HG03095 (cell line): ENCODE measurements around the gene CDT1.

Experiments
- ATAC-seq: cut with Tn5 transposase; IDR thresholded peaks from one replicate; pipeline ENCODE4 v1.9.1; 2021; ENCODE audit warnings: moderate library complexity; ENCODE audit not compliant: unreplicated experiment

The CDT1 gene

DNA sequence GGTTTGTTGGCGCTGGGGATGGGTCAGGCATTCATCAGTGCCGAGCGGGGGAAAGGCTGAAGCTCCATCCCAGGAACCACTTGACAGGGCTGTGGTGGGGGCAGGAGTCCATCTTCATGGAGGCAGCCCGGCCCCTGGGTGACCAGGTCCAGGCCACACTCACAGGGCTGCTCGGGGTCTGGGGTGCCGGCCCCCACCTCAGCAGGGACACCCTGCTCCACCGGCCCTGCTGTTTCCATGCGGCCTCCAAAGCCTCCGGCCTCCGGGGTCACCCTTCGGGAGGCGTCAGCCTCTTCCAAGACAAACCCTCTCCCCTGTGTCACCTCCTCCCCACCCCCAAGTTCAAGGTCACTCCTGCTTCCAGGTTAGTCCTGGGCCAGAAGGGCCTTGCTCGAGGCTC, 31.1 kb downstream of the CDT1 start:
- no peak for ATAC-seq

DNA sequence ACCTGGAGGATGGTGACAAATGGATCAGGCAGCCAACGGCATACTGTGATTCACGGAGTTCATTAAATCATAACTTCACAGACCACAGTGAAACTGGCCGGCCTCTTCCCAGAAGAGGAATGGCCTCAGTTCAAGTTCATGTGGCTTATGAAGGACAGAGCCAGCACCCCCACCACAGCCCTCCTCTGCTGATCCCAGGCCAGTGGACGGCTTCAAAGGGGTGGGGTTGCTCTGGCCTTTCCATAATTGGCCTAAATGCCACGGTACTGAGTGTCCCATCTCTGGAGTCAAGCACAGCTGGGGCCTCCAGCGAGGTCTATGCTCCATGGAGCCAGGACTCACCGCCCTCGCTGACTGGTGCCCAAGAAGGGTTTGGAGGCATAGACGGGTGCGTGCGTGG, 31.8 kb downstream of the CDT1 start:
- no peak for ATAC-seq

DNA sequence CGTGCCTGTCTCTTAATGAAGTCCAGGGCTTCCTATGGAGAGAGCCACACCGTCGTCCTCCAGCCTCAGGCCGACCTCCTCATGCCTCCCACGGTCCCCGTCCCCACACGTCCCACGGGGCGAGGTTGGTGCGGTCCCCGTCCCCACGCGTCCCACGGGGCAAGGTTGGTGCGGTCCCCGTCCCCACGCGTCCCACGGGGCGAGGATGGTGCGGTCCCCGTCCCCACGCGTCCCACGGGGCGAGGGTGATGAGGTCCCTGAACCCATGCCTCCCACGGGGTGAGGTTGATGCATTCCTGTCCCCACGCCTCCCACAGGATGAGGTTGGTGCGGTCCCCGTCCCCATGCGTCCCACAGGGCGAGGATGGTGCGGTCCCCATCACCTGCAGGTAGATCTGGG, 32.2 kb downstream of the CDT1 start:
- no peak for ATAC-seq

DNA sequence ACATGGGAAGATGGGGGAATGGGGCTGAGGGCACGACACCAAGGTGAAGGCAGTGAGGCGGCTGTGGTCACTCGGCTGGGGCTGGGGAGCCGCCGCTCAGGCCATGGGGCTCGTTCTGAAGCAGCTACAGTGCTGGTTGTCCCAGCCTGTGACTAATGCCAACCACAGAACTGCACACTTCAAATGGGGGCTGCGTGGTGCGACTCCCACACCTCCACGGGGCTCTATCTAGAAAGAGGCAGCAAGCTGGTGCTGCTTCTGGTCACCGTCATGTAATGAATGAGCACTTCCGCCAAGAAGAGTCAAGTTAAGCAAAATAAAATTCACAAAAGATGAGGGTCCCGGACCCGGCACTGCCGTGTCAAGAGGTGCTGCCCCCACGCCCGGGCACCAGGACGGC, 33.2 kb downstream of the CDT1 start:
- no peak for ATAC-seq

DNA sequence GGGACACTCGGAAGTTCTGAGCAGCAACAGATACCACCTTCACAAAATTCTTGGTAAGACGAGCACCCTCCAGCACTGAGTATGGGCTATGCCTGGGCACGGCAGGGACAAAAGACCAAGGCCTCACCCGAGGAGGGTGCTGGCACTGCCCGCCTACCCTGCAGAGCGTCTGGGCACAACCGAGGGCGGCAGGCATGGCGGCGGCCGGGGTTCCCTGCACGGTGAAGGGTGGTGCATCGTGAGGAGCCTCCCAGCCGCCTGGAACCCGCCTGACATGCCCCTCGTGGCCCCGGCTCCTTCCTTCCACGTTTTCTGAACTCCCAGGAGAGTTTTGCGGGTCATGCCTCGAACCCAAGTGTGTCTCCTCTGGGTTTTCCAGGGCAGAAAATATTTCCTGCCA, 34.2 kb downstream of the CDT1 start:
- no peak for ATAC-seq

DNA sequence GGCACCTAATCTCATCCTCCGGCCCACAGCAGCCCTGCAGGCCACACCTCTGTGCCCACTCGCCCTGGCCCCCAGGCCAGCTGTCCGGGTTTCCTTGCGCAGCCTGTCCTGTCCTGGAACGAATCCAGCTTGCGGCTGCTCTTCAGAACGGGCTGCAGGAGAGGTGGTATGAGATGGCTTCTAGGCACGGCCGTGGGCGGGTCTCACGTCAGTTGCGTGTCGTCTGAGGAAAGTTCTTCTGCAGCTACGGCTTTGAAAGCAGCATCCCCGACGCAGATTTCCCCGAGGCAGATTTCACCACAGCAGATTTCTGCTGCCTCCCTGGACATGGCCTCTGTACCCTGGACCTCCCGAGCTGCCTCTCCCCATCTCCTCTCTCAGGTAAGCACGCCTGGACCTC, 35.0 kb downstream of the CDT1 start:
- ATAC-seq: no peak

DNA sequence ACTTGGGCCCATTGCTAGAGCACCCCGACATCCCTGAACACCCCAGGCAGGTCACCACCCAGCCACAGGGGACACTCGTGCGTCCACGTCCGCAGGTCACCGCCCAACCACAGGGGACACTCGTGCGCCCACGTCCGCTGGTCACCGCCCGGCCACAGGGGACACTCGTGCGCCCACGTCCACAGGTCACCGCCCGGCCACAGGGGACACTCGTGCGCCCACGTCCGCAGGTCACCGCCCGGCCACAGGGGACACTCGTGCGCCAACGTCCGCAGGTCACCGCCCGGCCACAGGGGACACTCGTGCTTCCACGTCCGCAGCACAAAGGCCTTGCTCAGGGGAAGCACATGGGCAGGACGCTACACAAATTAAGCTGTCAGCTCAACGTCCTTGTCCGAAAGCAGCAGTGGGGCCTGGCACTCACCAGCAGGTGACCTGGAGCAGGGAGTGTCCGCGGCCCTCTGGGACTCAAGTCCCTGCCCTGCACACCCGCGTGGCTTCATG, 35.5 kb downstream of the CDT1 start:
- no peak for ATAC-seq

DNA sequence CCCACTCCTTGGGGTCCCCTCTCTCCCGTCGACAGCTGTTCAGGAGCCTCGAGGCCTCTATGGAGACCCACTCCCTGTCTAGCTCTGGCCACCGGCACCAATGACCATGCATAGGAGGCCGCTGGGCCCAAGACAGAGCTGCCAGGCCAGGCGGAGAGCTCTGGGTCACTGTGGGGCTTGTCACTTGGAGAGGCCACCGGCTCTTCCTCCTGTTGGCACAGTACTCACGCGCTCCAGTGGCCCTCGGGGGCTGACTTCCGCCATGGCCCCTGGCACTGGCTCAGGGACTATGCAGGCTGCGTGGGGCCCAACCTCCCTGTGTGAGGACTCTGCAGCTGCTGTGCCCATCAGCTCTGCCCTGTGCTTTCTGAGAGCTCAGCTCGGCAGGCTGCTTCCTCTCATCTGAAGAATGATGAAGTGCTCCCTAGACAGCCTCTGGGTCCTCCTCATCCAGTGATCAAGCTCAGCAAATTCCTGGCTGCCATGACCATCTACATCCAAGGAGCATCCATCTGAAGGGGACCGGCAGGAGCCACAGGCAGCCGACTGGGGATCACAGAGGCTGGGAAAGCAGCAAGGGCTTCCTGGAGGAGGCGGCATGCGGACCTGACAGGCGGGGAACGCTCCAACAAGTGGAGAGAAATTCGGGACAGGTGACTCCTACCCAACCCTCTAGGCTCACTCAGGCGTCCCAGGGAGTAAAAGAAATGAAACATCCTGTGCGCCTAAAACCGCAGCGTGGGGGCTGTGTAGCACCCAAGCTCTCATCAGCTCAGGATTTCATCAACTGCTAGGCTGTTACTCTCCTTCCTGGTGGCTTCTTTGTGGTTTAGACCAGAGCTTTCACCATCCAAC, 36.4 kb downstream of the CDT1 start:
- no peak for ATAC-seq

DNA sequence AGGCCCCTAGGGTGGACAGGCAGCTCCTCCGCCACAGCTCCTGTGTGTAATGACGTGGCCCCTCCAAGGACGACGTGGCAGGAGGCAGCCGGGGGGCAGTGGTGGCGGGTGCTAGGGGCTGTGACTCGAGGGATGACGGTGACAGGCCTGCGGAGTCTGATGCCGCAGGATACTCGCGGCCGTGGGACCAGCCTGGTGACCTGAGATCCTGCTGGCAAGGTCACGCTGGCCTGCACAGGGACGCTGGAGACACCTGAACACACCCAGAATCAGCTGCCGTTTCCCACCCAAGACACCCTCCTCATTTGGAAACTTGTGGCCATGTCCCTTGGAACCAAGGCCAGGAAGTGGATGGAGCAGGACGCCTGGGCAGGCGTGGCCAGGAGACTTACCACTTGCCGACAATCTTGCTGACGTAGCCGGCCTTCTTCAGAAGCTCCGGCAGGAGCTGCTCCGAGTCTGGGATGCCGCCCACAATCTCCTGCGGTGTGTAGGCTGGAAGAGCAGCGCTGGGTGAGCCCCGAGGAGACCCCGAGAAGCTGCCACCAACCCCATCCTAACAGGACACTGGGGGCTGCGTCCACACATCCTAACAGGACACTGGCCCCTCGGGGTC, 37.1 kb downstream of the CDT1 start:
- no peak for ATAC-seq

DNA sequence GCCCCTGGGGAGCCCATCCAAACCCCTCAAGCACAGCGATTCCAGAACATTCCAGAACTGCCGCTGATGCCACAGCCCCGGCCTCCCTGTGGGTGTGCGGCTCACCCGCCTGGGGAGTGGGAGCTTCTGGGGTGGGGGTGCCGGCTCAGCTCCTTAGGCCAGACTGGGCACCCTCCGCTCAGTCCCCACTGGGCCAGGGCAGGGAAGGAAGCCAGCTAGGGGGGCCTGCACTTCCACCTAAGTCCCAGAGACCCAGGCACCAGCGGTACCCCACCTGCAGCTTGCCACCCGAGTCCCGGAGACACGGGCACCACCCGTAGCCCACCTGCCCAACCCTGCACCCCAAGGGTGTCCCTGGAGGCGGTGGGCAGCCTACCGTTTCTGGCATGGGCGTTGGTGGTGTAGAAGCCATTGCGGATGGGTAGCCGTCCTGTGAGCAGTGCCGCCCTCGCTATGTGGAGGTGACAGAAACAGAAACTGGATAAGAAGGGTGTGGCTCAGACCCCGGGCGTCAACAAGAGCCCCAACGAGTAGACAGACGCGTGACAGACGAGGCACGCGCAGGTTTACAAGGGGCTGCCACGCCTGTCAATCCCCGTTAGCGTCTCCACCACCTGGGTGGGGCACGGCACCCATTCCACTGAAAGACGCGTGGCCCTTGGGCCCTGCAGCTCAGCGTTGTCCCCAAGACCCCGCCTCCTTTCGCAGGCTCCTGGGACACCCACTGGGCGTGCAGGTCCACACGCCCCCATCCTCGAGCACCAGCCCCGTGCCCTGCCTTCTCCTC, 38.1 kb downstream of the CDT1 start:
- no peak for ATAC-seq

DNA sequence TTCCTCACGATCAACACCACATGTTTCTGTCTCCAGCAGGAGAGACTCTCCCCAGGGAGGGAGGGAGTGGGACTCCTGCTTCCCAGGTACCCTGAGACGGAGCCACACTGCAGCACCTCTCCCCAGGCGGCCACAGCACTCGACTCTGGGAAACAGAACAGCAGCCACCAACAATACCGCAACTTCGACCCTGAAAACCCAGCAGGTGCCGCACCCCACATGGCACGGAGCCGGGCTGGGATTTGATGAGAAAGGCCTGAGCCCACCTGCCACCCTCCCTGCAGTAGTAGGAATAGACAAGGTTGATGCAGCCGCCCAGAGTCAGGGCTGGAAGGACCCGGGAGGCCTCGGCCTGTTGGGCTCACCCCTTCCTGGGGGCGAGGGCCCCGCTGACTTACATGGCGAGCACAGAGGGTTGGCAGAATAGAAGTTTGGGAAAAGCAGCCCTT, 38.7 kb downstream of the CDT1 start:
- ATAC-seq: no peak

DNA sequence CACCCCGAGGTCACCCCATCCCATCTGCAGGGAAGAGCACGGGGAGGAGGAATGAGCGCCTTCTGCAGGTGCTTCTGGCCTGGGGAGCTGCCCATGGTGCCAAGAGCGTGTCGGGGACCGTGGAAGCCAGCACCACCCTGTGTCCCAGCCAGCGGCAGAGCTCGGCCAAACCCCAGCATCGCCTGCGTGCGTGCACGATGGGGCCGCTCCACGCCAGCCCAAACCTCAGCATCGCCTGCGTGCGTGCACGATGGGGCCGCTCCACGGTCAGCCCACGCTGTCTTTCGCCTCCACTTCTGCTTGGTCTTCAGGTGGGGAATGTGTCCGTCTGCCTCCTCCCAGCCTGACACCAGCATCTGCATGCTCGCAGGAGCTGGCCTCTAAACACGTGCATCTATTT, 39.2 kb downstream of the CDT1 start:
- no peak for ATAC-seq

DNA sequence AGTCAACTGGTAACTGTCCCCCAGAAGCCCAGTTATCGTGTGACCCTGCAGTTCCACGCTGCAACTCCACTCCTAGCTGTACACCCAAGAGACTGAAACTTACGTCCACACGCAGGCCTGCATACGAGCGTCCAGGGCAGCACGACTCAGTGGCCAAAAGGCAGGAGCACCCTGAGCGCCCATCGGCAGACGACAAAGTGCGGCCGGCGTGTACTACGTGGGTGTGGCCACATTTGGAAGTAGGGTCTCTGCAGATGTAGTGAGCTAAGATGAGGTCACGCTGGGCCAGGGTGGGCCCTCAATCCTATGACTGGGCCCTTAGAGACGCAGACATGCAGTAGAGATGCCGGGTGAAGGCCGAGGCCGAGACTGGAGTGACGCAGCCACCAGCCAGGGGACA, 39.7 kb downstream of the CDT1 start:
- no peak for ATAC-seq

DNA sequence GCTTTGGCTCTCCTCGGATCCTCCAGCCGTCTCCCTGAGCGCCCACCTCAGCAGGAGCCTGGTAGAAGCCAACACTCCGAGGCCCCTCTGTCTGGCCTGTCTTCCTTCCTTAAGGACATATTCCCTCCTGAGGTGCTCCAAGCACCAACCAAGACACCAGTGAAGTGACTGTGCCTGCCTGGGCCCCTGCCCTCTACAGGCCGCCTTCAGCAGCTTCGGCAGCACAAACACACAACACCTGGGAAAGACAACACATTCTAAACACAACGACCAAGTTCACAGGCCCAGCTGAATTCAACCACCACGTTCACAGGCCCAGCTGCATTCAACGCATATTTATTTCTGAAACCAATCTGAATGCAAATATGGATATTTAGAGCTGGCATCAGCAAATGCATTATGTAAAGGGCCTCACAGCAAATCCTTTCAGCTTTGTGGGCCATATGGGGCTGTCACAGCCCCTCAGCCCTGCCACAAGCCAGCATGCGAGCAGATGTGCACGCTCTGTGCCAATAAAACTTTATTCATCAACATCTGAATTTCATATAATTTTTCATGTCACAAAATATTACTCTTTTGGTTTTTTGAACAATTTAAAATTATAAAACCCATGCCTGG, 40.9 kb downstream of the CDT1 start:
- ATAC-seq: no peak

DNA sequence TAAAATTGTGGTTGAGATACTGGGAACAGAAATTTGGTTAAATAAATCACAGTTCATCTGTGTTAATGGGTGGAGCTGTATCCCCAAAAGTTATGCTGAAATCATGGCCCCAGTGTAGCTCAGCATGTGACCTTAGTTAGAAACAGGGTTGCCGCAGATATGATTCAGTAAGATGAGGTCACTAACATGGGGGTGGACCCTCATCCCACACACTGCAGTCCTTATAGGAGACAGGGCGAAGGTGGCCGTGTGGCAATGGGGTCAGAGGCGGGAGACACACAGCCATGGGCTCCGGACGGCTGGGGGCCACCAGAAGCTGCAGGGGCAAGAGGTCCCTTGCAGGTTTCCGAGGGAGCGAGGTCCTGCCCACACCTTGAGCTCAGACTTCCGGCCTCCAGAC, 42.5 kb downstream of the CDT1 start:
- no peak for ATAC-seq

DNA sequence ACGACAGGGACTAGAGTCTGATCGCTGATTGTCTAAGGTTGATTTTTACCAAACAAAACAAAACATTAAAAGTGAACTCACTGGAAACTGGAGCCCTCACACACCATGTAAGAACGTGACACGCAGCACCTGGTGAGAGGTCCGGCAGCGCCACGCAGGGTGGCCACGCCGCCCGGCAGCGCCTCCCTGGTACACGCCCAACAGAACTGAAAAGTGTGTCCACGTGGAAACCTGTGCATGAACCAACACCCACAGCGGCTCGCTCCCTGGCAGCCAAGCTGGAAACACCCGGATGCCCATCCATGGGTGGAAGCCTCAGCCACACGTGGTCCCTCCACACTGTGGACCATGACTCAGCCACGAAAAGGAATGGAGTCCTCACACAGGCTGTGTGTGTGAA, 44.1 kb downstream of the CDT1 start:
- no peak for ATAC-seq

DNA sequence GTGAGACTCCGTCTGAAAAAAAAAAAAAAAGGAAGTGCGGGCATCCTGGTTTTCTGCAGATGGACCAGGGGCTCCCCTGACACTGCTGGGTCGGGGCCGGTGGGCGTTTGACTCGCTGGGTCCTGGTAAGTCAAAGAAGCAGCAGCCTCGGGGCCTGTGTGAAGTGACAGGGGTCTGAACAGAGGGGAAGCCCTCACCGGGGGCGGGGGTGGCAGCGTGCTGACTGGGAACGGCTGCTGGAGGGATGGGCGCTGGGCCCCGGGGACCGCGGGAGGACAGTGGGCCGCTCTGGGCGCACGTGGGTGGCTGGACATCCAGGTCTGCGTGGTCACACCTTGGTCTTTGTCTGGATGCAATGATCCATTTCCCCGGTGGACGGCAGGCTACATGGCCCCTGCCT, 45.0 kb downstream of the CDT1 start:
- no peak for ATAC-seq

DNA sequence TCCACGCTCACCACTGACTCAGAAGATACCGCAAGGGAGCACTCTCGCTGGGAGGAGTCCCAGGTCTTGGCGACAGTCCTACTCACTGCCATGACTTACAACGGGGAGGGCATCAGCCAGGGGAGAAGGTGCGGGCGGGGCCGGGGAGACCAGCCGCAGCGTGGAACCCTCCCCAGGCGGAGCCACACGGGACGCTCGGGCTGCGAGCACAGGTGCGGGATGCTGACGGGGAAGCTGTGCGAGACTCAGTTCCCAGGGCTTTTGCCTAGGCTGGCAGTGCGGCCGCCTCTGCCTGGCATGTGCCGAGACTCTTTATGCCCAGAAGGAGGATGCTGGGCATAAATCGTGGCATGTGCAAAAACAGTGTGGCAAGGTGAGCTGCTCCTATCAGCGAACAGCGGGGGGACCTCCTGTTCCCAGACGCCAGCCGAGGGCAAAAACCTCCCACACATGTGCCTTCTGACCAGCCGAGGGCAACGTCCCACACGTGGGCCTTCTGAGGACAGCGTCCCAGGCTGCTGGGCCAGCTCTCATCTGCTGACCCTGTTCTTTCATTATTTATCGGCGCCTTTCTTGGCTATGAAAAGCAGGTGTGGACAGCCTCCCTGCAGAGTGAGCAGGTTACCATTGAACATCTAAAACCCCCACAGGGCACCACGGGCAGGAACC, 47.1 kb downstream of the CDT1 start:
- ATAC-seq: no peak

DNA sequence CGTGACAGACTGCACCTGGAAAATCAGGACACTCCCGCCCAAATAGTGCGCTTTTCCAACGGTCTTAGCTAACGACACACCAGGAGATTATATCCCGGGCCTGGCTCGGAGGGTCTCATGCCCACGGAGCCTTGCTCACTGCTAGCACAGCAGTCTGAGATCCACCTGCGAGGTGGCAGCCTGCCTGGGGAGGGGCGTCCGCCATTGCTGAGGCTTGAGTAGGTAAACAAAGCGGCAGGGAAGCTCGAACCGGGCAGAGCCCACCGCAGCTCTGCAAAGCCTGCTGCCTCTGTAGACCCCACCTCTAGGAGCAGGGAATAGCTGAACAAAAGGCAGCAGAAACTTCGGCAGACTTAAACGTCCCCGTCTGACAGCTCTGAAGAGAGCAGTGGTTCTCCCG, 48.0 kb downstream of the CDT1 start:
- ATAC-seq: no peak

DNA sequence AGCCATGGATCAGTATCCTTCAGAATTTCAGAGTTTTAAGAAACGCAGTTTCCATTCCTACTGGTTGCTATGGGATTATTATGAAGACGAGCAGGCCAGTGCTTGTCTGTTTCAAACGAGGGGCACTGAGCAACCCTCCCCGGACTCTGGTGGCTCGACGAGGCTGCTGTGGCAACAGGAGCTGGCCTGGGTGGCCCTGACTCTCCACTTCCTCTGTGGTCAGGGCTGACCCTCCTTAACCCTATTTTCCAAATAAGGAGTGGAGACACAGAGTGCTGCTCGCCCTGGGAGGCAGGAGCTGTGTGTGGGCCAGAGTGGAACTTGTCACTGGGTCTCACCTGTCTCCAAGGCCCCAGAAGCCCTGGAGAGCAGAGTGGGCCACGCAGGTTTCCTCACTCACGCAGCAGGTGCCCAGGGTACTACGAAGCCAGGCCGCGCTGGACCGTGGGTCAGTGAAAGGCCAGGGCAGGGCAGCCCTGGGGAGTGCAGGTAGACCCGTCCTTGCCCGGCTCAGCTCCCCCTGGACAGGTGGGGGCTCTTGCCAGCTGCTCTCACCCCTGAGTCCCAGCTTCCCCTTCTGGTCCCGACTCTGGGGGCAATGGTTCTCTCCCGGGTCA, 49.8 kb downstream of the CDT1 start:
- no peak for ATAC-seq
